CD4-positive, alpha-beta T cell (primary cell): Measurements from ENCODE around the gene OR6P1. TPM values are rescaled to one million over a fixed set of nuclear protein-coding genes. Genes with fewer than 3 reads are reported as not detected.
A peak's percentile ranks its signal among the peaks of the same experiment; 100 is the strongest.

Experiments used
- ATAC-seq: fragments of 200-7000 bp; cut with Tn5 transposase; one replicate; pipeline ENCODE4 v1.10.0; 2022; ENCODE audit warnings: mild to moderate bottlenecking; ENCODE audit not compliant: poor library complexity
- CTCF ChIA-PET: fragments of 350-600 bp; sonication (Branson Sonifier 250); formaldehyde crosslinking; loops from one replicate; lab custom pipeline; 2021; ENCODE audit warnings: antibody characterized with exemption, inconsistent platforms; lab: Charles Lee
- POLR2A ChIA-PET: fragments of 350-600 bp; sonication (Branson Sonifier 250); formaldehyde crosslinking; loops from one replicate; lab custom pipeline; 2021; ENCODE audit warnings: antibody characterized with exemption, inconsistent platforms; lab: Charles Lee
- DNase-seq, 14 experiments: peaks; one replicate each; pipeline ENCODE4 v3.0.0-alpha.2; 2013 to 2020; ENCODE audit warnings: mixed read lengths in 2 of 14
- H3K27ac ChIP-seq, 2 donors: one replicate each; pipeline versions ENCODE4 v1.5.1 to v1.7.0; 2013; ENCODE audit warnings: low read length in 2 of 2, low read depth in 1 of 2, mild to moderate bottlenecking in 1 of 2
- H3K27me3 ChIP-seq, 2 experiments: 1 replicate in 1 of 2; 2 replicates in 1 of 2; pipeline versions ENCODE4 v1.6.1 to v1.7.0; 2013; ENCODE audit warnings: low read length in 2 of 2, control low read depth in 1 of 2, mild to moderate bottlenecking in 1 of 2, moderate library complexity in 1 of 2; ENCODE audit not compliant: insufficient read depth in 2 of 2, control insufficient read depth in 1 of 2
- H3K36me3 ChIP-seq: one replicate; pipeline ENCODE4 v1.6.1; 2013; ENCODE audit warnings: low read length, control low read depth; ENCODE audit not compliant: insufficient read depth
- H3K4me1 ChIP-seq: one replicate; pipeline ENCODE4 v1.6.1; 2013; ENCODE audit warnings: low read length, control low read depth; ENCODE audit not compliant: insufficient read depth
- H3K4me3 ChIP-seq: one replicate; pipeline ENCODE4 v1.5.1; 2013; ENCODE audit warnings: mild to moderate bottlenecking, low read length, moderate library complexity
- H3K9me3 ChIP-seq, 2 experiments: 1 replicate in 1 of 2; 2 replicates in 1 of 2; pipeline versions ENCODE4 v1.6.1 to v1.7.0; 2013; ENCODE audit warnings: low read length in 2 of 2, mild to moderate bottlenecking in 2 of 2, control low read depth in 1 of 2, moderate library complexity in 1 of 2; ENCODE audit not compliant: control insufficient read depth in 1 of 2, insufficient read depth in 1 of 2
- H3K27ac Mint-ChIP-seq: one replicate; pipeline ENCODE4 v1.8.0; 2020; ENCODE audit warnings: mixed read lengths
- H3K27me3 Mint-ChIP-seq: one replicate; pipeline ENCODE4 v1.8.0; 2021; ENCODE audit warnings: mixed read lengths
- H3K36me3 Mint-ChIP-seq: one replicate; pipeline ENCODE4 v1.8.0; 2021; ENCODE audit warnings: low read depth, mixed read lengths
- H3K4me1 Mint-ChIP-seq: one replicate; pipeline ENCODE4 v1.8.0; 2021; ENCODE audit warnings: low read depth, mixed read lengths
- H3K4me3 Mint-ChIP-seq: one replicate; pipeline ENCODE4 v1.8.0; 2020; ENCODE audit warnings: mild to moderate bottlenecking, mixed read lengths
- H3K9me3 Mint-ChIP-seq: one replicate; pipeline ENCODE4 v1.8.0; 2020; ENCODE audit warnings: mixed read lengths
- CTCF ChIP-seq: fragments of 200-600 bp; IDR thresholded peaks from one replicate; pipeline ENCODE4 v1.8.0; 2022; ENCODE audit warnings: antibody characterized with exemption, mild to moderate bottlenecking
- intact Hi-C, 2 experiments: fragments of 100-400 bp; cut with DNase I in 1 of 2; cut with micrococcal nuclease in 1 of 2; formaldehyde crosslinking; loops; one replicate each; pipeline versions ENCODE4 v1.15.1 to v1.9.0; 2023 to 2025; cut with DNase I, micrococcal nuclease
- total RNA-seq, 174 experiments: library from RNA in 2 of 174; stranded (reverse) in 2 of 174; gene quantifications; one replicate each; pipeline ENCODE4 v1.2.3 and lab custom pipeline; 2021 to 2026

The OR6P1 gene
- total RNA-seq, 2 experiments from 2014 or later, result not detected

GRCh38 chr1:158534496-158534895 is 35.9 kb downstream of the OR6P1 start:
- Mint-ChIP-seq H3K9me3 (no peaks in the 10 kb centered on the region), H3K4me3 (no peak overlapping the region), H3K4me1 (no peaks in the 10 kb centered on the region), H3K36me3 (no peaks in the 10 kb centered on the region), H3K27ac (no peak overlapping the region), H3K27me3 (peaks cover 16% of the 10 kb centered on the region)
- Histone ChIP-seq H3K4me1 (no peaks in the 10 kb centered on the region), H3K27ac (no peak overlapping the region), H3K27me3 (no peaks in the 10 kb centered on the region), H3K36me3 (no peaks in the 10 kb centered on the region), H3K4me3 (no peak overlapping the region), H3K9me3 (no peaks in the 10 kb centered on the region)
- CTCF ChIA-PET, result no interaction called here
- ATAC-seq (no peak), DNase-seq (no peak)
- POLR2A ChIA-PET, result no interaction called here
- TF ChIP-seq CTCF, result no peak
- intact Hi-C loops, result no loop called here

DNA sequence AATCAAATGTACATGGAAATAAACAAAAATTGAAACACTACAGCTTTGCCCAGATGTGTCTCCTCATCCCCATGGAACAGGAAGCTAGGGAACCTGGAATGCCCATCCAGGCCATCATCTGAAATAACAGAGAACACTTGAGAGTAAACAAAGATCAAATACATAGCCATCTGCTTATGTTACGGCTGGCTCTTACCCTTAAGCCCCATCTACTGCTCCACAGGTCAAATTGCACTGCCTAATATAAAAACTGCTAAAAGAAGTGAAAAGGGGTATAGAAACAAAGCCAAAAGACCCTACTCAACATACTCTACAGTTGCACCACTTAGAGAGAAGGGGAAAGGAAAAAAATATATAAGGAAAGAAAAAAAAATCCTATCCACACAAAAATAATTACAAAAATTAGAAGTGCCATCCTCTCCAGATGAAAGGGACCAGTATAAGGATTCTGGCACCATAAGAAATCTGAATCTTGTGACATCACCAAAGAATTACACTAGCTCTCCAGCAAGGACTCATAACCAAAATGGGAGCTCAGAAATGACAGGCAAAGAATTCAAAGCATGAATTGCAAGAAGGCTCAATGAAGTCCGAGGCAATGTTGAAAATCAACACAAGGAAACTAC is 43.1 kb downstream of the OR6P1 start:
- H3K36me3 Mint-ChIP-seq, result no peaks in the 10 kb centered on the region
- H3K36me3 ChIP-seq, result no peaks in the 10 kb centered on the region
- intact Hi-C loops, result loop anchor here in 1 of 2 experiments (2.0 kb wide), 1 partner anchor 325 kb away; no protein-coding TSS in a partner anchor

DNA sequence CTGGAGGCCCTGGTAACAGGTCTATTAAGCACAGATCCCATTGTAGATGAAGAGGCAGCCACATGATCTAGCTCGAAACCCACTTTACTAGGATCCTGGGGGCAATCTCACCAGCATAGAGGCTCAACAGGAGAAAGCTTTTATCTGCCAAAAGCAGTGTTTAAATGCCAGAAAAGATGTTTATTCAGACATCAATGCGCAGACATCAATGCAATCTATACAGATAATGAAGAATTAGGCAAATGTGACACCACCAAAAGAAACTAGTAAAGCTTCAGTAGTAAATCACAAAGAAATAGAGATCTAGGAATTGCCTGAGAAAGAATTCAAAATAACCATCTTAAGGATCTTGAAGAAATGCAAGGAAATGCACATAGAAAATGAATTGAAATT is 48.7 kb downstream of the OR6P1 start:
- no peaks in the 10 kb centered on the region for H3K9me3 Mint-ChIP-seq
- ChIA-PET CTCF (no interaction called here), POLR2A (no interaction called here)
- no peaks in the 10 kb centered on the region for H3K9me3 ChIP-seq
- no peaks in the 10 kb centered on the region for H3K36me3 Mint-ChIP-seq
- H3K27me3 ChIP-seq, result peaks cover 0 to 5% of the 10 kb centered on the region in 2 experiments
- H3K4me3 Mint-ChIP-seq, result no peak overlapping the region
- intact Hi-C loops, result no loop called here
- no peak for TF ChIP-seq CTCF
- ATAC-seq (no peak), DNase-seq (no peak)
- H3K36me3 ChIP-seq, result no peaks in the 10 kb centered on the region
- peaks cover 19% of the 10 kb centered on the region for H3K27me3 Mint-ChIP-seq
- H3K27ac ChIP-seq, result no peak overlapping the region
- H3K4me1 Mint-ChIP-seq, result no peaks in the 10 kb centered on the region
- no peak overlapping the region for H3K4me3 ChIP-seq
- H3K4me1 ChIP-seq, result no peaks in the 10 kb centered on the region
- no peak overlapping the region for H3K27ac Mint-ChIP-seq

More for the DNA sequence above, 43.1 kb downstream of the OR6P1 start:
- H3K9me3 Mint-ChIP-seq, result peaks cover 2% of the 10 kb centered on the region
- H3K27ac Mint-ChIP-seq, result no peak overlapping the region
- no peaks in the 10 kb centered on the region for H3K4me1 Mint-ChIP-seq
- Histone ChIP-seq H3K27me3 (no peaks in the 10 kb centered on the region), H3K27ac (no peak overlapping the region), H3K4me1 (no peaks in the 10 kb centered on the region), H3K9me3 (no peaks in the 10 kb centered on the region), H3K4me3 (no peak overlapping the region)
- ATAC-seq (no peak), DNase-seq (peak in 3 of 14 experiments; percentile 14 to 64 (median 42))
- peaks cover 35% of the 10 kb centered on the region for H3K27me3 Mint-ChIP-seq
- H3K4me3 Mint-ChIP-seq, result no peak overlapping the region
- ChIA-PET POLR2A (no interaction called here), CTCF (no interaction called here)
- TF ChIP-seq CTCF, result peak; percentile 47
